Ascending aorta (tissue), 2 donors: ENCODE results near the gene LRRC9. TPM values are rescaled to one million over a fixed set of nuclear protein-coding genes. Genes with fewer than 3 reads are reported as not detected.
"Not testable (repeated sequence)": the region's sequence is repeated elsewhere in the genome, so short reads cannot be mapped to it uniquely, and the experiment has no call there.

Source experiments
- DNase-seq, 2 donors: peaks; one replicate each; pipeline ENCODE4 v3.0.0-alpha.2; 2019; ENCODE audit warnings: low spot score in 2 of 2
- H3K27ac ChIP-seq, 2 donors: fragments of 200-600 bp; sonication (generic); one replicate each; pipeline ENCODE4 v1.5.1; 2016 to 2017; ENCODE audit warnings: mild to moderate bottlenecking in 1 of 2
- H3K27me3 ChIP-seq: fragments of 200-600 bp; sonication (generic); one replicate; pipeline ENCODE4 v1.5.1; 2017
- H3K36me3 ChIP-seq, 2 donors: fragments of 200-600 bp; sonication (generic); one replicate each; pipeline ENCODE4 v1.5.1; 2016
- H3K4me1 ChIP-seq, 2 donors: fragments of 200-600 bp; sonication (generic); one replicate each; pipeline ENCODE4 v1.5.1; 2016 to 2017; ENCODE audit warnings: mild to moderate bottlenecking in 1 of 2
- H3K4me3 ChIP-seq, 2 donors: fragments of 200-600 bp; sonication (generic); one replicate each; pipeline ENCODE4 v1.5.1; 2016 to 2017; ENCODE audit warnings: mild to moderate bottlenecking in 1 of 2
- H3K9me3 ChIP-seq, 2 donors: fragments of 200-600 bp; sonication (generic); one replicate each; pipeline ENCODE4 v1.5.1; 2016
- intact Hi-C: fragments of 100-400 bp; cut with DNase I; formaldehyde crosslinking; loops from one replicate; pipeline ENCODE4 v1.15.1; 2023
- total RNA-seq: library from RNA; depleted of rRNA; stranded (reverse); fragments of >200 nt; gene quantifications from one replicate; pipeline ENCODE4 v1.1.0, GENCODE V29; 2016
- TF ChIP-seq, protein P1 (sequence below), 3 experiments: fragments of 200-600 bp in 2 of 3; fragments of 450-650 bp in 1 of 3; sonication (generic) in 2 of 3; IDR thresholded peaks; one replicate each; pipeline ENCODE4 v1.5.1; 2016 to 2019; ENCODE audit warnings: antibody characterized with exemption in 3 of 3, mild to moderate bottlenecking in 1 of 3, moderate library complexity in 1 of 3

The LRRC9 gene
- total RNA-seq, 1 donor from 2014 or later = not detected

DNA sequence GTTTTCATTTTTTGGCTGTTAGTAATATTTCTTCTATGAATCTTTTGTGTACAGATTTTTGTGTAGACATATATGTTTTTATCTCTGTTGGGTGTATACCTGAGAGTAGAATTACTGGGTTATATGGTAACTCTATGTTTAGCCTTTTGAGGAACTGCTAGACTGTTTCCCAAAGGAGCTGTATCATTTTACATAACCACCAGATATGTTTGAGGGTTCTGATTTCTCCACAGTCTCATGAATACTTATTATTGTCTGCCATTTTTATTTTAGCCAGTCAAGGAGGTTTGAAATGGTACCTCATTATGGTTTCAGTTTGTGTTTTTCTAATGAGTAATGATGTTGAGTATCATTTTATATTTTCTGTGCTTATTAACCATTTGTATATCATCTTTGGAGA lies 173.7 kb downstream of the LRRC9 start:
- Histone ChIP-seq H3K4me1 (peaks cover 0 to 11% of the 10 kb centered on the region in 2 donors), H3K27me3 (no peaks in the 10 kb centered on the region), H3K36me3 (peaks cover 0 to 11% of the 10 kb centered on the region in 2 donors), H3K9me3 (no peaks in the 10 kb centered on the region), H3K27ac (peak overlapping the region; percentile 95 to 96), H3K4me3 (peak overlapping the region; percentile 72 to 92)
- intact Hi-C loops = loop anchor here (5.0 to 10.0 kb wide), 3 partner anchors 416 to 1051 kb away; partner anchors contain the start of genes JKAMP and L3HYPDH
- DNase-seq = no peak
- TF ChIP-seq, protein P1, sequence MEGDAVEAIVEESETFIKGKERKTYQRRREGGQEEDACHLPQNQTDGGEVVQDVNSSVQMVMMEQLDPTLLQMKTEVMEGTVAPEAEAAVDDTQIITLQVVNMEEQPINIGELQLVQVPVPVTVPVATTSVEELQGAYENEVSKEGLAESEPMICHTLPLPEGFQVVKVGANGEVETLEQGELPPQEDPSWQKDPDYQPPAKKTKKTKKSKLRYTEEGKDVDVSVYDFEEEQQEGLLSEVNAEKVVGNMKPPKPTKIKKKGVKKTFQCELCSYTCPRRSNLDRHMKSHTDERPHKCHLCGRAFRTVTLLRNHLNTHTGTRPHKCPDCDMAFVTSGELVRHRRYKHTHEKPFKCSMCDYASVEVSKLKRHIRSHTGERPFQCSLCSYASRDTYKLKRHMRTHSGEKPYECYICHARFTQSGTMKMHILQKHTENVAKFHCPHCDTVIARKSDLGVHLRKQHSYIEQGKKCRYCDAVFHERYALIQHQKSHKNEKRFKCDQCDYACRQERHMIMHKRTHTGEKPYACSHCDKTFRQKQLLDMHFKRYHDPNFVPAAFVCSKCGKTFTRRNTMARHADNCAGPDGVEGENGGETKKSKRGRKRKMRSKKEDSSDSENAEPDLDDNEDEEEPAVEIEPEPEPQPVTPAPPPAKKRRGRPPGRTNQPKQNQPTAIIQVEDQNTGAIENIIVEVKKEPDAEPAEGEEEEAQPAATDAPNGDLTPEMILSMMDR (IDR thresholded peaks at IDR 0.05) = no peak

DNA sequence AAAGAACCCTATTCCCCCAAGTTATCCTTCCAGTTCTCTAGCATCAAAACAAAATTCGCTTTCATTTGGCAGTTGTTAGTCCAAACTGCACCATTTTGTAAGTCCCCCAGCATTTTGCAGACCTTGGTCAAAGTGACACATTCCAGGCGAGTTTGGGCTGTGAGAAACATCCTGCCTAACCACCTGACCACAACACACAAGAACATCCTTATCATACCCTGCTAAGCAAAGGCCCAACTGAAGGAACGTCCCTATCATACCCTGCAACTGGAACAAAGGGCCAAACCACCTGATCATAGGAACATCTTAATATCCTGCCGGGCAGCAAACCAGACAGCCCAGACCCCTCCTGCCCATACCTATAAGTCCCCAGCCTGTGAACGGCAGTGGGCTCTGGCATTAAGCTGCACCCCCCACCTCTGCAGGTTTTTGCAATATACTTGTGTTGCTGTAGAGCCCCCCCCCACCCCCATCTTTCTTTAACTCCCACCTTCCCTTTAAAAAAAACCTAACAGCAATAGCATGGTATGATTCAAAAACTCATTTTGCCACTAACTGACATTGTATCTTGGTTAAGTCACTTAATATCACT lies 174.5 kb downstream of the LRRC9 start:
- Histone ChIP-seq H3K27me3 (no peaks in the 10 kb centered on the region), H3K4me1 (peaks cover 0 to 11% of the 10 kb centered on the region in 2 donors), H3K27ac (peak overlapping the region in 1 of 2 donors; percentile 96), H3K9me3 (no peaks in the 10 kb centered on the region), H3K36me3 (peaks cover 0 to 11% of the 10 kb centered on the region in 2 donors), H3K4me3 (no peak overlapping the region)
- DNase-seq = no peak
- TF ChIP-seq, protein P1 (IDR thresholded peaks at IDR 0.05) = no peak
- intact Hi-C loops = loop anchor here (5.0 to 10.0 kb wide), 3 partner anchors 417 to 1050 kb away; partner anchors contain the start of genes JKAMP and L3HYPDH

DNA sequence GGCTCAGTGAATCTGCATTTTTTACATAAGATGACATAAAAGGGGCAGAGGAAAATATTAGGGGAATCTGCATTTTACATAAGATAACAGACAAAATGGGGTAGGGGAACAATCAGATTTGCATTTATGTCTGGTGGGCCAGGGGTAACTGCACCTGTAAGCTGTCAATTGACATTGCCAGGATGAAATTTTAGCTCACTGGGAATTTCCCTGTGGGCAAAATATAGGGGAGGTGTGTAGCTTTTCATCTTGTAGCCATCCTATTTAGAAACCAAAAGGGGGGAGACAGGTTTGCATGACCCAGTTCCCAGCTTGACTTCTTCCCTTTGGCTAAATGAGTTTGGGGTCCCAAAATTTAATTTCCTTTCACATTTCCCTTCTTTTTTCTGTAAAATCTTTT lies 175.3 kb downstream of the LRRC9 start:
- Histone ChIP-seq H3K4me3 (no peak overlapping the region), H3K36me3 (peaks cover 0 to 11% of the 10 kb centered on the region in 2 donors), H3K9me3 (no peaks in the 10 kb centered on the region), H3K27ac (no peak overlapping the region), H3K27me3 (no peaks in the 10 kb centered on the region), H3K4me1 (peaks cover 0 to 11% of the 10 kb centered on the region in 2 donors)
- no peak for DNase-seq
- intact Hi-C loops = loop anchor here (10.0 kb wide), 1 partner anchor 1050 kb away; no protein-coding TSS in a partner anchor
- TF ChIP-seq, protein P1 (IDR thresholded peaks at IDR 0.05) = no peak

DNA sequence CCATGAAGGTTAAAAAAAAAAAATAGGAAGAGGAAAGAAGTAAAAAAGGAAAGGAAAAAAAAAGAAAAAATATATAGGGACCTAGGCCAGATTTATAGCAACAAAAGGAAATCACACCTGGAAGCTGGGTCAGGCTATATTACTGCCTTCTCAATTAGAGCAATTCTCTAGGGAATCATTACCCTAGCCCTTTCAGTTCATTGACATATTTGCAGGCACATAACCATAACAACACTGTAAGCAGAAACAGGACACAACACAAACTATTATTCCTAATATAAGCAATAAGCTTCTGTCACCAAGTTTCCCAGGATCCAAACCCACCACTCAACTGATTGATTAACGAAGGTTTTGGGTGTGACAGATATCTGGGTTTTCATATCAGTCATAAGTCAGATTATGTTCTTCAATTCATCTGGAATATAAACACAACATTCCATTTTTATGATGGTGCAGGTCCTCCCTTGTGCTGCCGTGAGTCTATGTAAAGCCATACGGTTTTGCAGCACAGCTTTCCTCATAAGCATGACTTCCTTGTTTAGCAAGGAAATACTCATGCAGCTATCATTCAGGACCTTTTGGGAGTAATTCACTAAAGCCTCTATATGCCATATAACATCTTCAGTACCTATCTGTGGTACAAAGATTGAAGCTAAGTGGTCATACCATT lies 176.0 kb downstream of the LRRC9 start:
- TF ChIP-seq, protein P1 (IDR thresholded peaks at IDR 0.05) = no peak
- Histone ChIP-seq H3K27me3 (no peaks in the 10 kb centered on the region), H3K27ac (no peak overlapping the region), H3K9me3 (no peaks in the 10 kb centered on the region), H3K36me3 (peaks cover 0 to 11% of the 10 kb centered on the region in 2 donors), H3K4me3 (no peak overlapping the region), H3K4me1 (peaks cover 0 to 11% of the 10 kb centered on the region in 2 donors)
- intact Hi-C loops = loop anchor here (10.0 kb wide), 1 partner anchor 1049 kb away; no protein-coding TSS in a partner anchor
- no peak for DNase-seq

DNA sequence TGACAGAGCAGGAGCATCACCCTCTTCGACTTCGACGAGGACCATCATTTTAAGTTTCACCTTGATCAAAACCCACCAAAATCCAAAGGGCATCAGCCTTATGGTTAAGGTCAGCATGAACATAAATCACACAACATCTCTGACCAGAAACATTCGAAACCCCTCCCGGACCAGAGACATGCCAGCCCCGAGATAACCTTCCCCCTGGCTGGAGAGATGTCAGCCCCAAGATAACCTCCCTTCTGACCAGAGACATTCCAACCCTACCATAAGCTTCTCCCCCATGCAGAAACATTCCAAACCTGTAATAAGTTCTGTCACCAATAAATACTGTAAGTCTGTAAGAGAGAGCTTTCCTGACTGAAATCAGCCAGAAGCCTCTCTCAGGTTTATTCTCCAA lies 178.0 kb downstream of the LRRC9 start:
- H3K9me3 ChIP-seq = no peaks in the 10 kb centered on the region
- H3K4me1 ChIP-seq = peaks cover 0 to 18% of the 10 kb centered on the region in 2 donors
- H3K27me3 ChIP-seq = no peaks in the 10 kb centered on the region
- H3K36me3 ChIP-seq = peaks cover 0 to 11% of the 10 kb centered on the region in 2 donors
- no peak overlapping the region for H3K27ac ChIP-seq
- H3K4me3 ChIP-seq = no peak overlapping the region
- TF ChIP-seq, protein P1 (IDR thresholded peaks at IDR 0.05) = no peak
- intact Hi-C loops = loop anchor here (10.0 kb wide), 1 partner anchor 1047 kb away; no protein-coding TSS in a partner anchor
- no peak for DNase-seq

DNA sequence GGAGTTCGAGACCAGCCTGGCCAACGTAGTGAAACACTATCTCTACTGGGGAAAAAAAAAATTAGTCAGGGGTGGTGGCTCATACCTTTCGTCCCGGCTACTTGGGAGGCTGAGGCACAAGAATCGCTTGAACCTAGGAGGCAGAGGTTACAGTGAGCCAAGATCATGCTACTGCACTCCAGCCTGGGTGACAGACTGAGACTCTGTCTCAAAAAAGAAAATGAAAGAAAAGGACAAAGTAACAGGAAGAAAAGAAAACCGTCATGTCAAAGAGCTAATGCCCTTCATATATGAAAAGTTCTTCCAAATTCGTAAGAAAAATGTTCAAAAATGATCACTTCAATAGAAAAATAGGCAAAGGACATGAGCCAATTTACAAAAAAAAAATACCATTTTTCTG lies 179.9 kb downstream of the LRRC9 start:
- H3K27me3 ChIP-seq, DNase-seq, H3K4me1 ChIP-seq, H3K27ac ChIP-seq, H3K4me3 ChIP-seq, H3K9me3 ChIP-seq: not testable (repeated sequence)
- peaks cover 0 to 11% of the 10 kb centered on the region in 2 donors for H3K36me3 ChIP-seq
- intact Hi-C loops = loop anchor here (10.0 kb wide), 1 partner anchor 1045 kb away; no protein-coding TSS in a partner anchor
